GM21723 (cell line): ENCODE data around the gene LMAN2L.
A peak's percentile ranks its signal among the peaks of the same experiment; 100 is the strongest.

Experiments used
- ATAC-seq: cut with Tn5 transposase; IDR thresholded peaks from one replicate; pipeline ENCODE4 v1.9.1; 2021; ENCODE audit warnings: mild to moderate bottlenecking, moderate library complexity; ENCODE audit not compliant: unreplicated experiment

The LMAN2L gene

DNA sequence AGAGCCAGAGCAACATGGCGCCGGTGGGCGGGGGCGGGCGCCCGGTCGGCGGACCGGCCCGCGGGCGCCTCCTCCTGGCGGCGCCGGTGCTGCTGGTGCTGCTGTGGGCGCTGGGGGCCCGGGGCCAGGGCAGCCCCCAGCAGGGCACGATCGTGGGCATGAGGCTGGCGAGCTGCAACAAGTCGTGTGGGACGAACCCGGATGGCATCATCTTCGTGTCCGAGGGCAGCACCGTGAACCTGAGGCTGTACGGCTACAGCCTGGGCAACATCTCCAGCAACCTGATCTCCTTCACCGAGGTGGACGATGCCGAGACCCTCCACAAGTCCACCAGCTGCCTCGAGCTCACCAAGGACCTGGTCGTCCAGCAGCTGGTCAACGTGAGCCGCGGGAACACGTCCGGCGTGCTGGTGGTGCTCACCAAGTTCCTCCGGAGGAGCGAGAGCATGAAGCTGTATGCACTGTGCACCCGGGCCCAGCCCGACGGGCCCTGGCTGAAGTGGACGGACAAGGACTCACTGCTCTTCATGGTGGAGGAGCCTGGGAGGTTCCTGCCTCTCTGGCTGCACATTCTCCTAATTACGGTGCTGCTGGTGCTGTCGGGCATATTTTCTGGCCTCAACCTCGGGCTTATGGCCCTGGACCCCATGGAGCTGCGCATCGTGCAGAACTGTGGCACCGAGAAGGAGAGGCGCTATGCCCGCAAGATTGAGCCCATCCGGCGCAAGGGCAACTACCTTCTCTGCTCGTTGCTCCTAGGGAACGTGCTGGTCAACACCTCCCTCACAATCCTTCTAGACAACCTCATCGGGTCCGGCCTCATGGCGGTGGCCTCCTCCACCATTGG, 21.3 kb upstream of the LMAN2L start:
- peak; percentile 20 for ATAC-seq

GRCh38 chr2:96760036-96760985, 20.4 kb upstream of the LMAN2L start, which contains the start of gene CNNM4:
Gene CNNM4, plus strand, starts transcription at chr2:96760902. Its CDS starts 98 bp downstream, at chr2:96761000.
- peak; percentile 81 for ATAC-seq

DNA sequence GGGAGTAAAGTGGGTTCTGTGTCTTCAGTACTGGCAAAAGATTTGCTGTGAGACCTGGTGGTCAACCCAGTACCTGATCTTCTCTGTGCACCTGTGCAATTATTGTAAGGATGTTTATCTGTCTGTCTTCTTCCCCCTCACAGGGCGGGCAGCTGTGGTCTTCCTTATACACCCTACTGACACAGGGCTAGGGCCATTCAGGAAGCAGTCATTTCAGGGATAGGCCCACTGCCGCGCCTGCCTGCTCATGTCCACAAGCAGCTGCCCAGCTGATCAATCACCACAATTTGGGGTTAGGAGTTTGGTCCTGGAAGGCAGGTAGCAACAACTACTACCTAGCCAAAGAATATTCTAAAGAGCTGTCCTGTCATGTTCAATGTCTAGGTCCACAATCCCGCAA, 19.7 kb upstream of the LMAN2L start:
- no peak for ATAC-seq

- ATAC-seq, result no peak
Observed at GRCh38 chr2:96758987-96759386, 19.1 kb upstream of the LMAN2L start.

GRCh38 chr2:96757477-96757860, 17.6 kb upstream of the LMAN2L start:
- no peak for ATAC-seq

GRCh38 chr2:96756788-96757476, 17.1 kb upstream of the LMAN2L start:
- ATAC-seq, result no peak

GRCh38 chr2:96754317-96754716, 14.5 kb upstream of the LMAN2L start:
- ATAC-seq, result no peak

- no peak for ATAC-seq
Observed at GRCh38 chr2:96753661-96754282, 13.9 kb upstream of the LMAN2L start.

GRCh38 chr2:96751800-96752199, 11.9 kb upstream of the LMAN2L start:
- no peak for ATAC-seq

DNA sequence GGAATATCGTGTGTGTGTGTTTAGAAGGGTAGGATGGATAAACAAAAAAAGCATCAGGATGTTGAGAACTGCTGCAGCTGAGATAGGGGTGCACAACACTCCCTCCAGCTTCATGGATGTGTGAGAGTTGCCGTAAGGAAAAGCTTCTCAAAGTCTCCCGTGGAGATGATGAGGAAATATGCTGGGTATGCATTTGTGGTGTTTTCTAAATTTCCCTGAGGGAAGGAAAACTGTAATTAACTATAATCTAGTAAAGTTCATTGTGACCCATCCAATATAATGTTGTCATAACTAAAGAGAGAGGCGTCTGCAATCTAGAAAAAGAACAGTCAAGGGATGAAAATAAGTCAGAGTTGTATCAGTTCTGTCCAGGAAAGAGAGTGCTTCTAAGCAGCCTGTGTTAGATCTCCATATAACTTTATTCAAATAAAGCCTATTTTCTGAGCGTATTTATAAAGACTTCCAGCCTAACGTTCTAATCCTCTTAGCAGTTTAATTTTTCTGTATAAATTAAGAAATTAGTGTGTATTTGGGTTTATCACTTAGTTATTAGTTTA, 7.3 kb upstream of the LMAN2L start:
- ATAC-seq, result no peak

GRCh38 chr2:96739076-96739632, 710 bp downstream of the LMAN2L start:
- ATAC-seq, result no peak

DNA sequence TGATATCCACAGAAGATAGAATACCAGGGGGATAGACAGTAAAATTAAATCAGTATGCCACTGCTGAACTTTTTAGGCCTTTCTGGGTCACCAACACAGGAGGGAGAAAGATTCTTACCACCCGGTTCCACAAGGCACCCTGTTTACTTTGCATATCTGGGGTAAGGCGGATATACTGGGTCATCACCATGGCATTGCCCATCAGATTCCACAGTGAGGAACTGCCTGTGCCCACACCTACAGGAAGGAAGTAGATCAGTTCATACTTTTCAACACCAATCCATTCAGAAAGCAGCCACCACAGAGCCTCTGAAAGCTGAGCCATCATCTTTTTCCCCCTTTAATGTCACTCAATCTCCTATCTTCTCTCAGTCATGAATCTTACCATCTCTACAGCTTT, 2.0 kb downstream of the LMAN2L start:
- no peak for ATAC-seq

GRCh38 chr2:96737251-96737650, 2.6 kb downstream of the LMAN2L start:
- no peak for ATAC-seq

DNA sequence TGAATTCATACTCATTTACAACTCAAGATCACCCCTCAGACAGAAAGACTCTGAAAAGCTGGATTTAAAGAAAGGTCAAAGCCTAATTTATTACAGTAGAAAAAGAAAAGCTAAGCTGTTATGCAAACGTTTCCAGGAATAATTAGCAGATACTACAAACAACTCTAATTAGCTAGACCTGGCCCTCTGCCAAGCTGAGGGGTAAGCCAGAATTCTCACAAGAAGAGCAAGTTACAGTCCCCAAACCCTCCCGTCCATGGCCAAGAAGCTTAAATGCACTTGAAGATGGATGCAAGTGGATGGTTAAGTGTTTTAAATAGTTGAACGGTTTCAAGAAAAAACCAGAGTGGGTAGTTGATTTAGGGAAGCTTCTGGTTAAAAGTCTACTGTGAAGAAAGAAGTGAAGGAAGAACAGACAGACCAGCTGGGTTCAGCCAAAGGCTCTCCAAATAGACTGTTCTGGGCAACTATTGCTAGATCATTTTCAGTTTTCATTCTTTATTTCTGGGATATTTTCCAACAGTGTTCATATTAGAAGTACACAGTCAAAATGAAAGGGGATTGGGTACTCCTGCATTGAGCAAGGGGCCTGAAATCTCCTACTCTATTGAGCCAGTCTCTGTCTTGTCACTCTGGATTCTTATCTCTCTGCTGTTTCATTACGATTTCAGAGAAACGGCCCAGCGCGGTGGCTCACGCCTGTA, 4.8 kb downstream of the LMAN2L start:
- ATAC-seq, result no peak

DNA sequence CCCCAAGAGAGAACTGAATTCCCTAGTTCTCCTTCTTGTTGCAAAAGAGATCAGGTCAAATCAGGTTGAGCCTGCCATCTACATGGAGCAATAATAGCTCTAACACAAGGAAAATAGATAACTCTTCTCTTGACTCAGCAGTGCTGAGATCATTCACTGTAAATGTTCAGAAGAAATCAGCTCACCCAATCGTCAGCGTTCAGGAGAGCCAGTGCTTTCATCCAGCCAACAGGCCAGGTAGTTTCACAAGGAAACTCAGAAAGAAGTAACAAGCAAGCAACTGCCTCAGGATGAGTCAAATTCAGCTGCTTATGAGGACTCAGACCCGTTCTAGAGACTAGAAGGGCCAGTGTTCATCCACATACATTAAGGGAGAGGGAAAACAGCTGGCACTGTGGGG, 5.9 kb downstream of the LMAN2L start:
- ATAC-seq, result no peak

DNA sequence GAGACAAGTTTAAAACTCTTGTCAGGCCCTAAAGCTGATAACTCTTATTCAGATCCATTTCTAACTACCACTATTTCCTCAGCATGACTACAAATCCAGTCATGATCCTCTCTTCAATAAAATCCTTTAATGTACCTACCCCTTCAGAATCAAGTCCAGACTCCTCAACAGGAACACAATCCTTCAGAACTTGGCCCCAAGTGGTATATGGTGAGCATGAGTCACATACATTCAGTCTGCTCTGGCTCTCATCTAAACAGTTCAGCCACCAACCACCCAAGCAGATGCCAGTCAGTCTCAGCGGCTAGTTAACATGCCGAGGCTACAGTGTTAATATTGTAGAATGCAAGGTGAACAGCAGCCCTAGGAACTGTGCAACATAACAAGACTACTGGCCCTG, 9.7 kb downstream of the LMAN2L start:
- ATAC-seq, result no peak

DNA sequence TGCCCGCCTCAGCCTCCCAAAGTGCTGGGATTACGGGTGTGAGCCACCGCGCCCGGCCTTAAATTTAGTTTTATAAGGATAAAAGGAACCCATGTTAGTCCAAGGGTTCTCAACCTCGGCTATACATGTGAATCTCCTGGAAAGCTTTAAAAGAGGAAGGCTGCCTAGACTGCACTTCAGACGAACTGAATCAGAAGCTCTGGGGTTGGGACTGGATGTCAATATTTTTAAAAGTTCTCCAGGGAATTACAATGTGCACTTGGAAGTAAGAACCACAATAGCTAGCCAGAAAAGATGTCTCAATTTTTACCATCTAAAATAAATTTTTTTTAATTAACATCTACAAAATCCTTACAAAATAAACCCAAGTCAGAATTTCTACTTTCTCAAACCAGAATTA, 10.1 kb downstream of the LMAN2L start:
- no peak for ATAC-seq

- ATAC-seq, result no peak
Observed at GRCh38 chr2:96727431-96727830, 12.4 kb downstream of the LMAN2L start.

DNA sequence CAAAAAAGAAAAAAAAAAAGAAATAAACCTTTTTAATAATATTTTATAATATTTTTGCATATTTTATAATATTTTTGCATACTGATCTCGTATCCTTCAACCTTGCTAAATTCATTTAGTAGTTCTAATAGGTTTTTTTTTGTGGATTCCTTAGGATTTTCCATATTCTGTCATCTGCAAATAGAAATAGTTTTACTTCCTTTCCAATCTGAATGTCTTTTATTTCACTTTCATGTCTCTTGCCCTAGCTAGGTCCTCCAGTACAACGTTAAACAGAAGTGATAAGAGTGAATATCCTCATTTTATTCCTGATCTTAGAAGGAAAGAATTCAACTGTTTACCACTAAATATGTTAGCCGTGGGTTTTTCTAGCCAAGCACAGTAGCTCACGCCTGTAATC, 13.7 kb downstream of the LMAN2L start:
- no peak for ATAC-seq

DNA sequence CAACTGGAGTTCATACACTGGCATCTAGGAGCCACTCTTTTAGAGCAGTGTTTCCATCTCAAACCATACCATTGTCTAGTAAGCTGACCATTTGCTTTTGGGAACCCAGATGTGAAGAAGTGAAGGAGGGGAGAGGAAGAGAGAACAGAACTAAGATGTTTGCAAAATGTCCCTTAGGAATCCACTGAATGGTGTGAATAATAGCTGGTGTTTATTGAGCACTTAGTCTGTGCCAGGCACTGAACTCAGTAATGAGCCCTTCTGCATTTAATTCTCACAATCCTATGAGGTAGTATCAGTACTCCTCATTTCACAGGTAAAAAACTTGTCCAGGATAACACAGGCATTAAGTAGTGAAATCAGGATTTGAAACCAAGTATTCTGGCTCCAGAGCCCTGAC, 23.5 kb downstream of the LMAN2L start:
- ATAC-seq, result no peak
